HepG2 (cell line): ENCODE results near the gene SYCP2L. TPM values are rescaled to one million over a fixed set of nuclear protein-coding genes. Genes with fewer than 3 reads are reported as not detected.
A peak's percentile ranks its signal among the peaks of the same experiment; 100 is the strongest.

Experiments used
- AGO1 ChIP-seq: fragments of 200-400 bp; formaldehyde crosslinking; IDR thresholded peaks from 2 replicates; pipeline ENCODE4 v1.6.1; 2017; ENCODE audit warnings: mild to moderate bottlenecking, low read depth, low read length, moderate library complexity; ENCODE audit not compliant: poor library complexity, severe bottlenecking
- BCL6 ChIP-seq: IDR thresholded peaks from 2 replicates; pipeline ENCODE4 v1.6.1; 2016; ENCODE audit warnings: missing genetic modification reagents, missing compliant biosample characterization
- BHLHE40 ChIP-seq: IDR thresholded peaks from 2 replicates; pipeline ENCODE4 v1.6.1; 2011; ENCODE audit warnings: low read length, improper control_type of control experiment
- CENPX ChIP-seq: sonication (generic); formaldehyde crosslinking; IDR thresholded peaks from 2 replicates; pipeline ENCODE4 v1.9.0; 2021; ENCODE audit warnings: mild to moderate bottlenecking, missing genetic modification reagents, moderate library complexity
- CHD2 ChIP-seq: IDR thresholded peaks from 2 replicates; pipeline ENCODE4 v1.6.1; 2011; ENCODE audit warnings: low read depth, low read length, improper control_type of control experiment
- CSRNP2 ChIP-seq: sonication (generic); formaldehyde crosslinking; conservative IDR thresholded peaks from 2 replicates; pipeline ENCODE4 v1.8.0; 2022; ENCODE audit warnings: low read depth, missing genetic modification reagents
- DMAP1 ChIP-seq: IDR thresholded peaks from 2 replicates; pipeline ENCODE4 v1.6.1; 2016
- EEA1 ChIP-seq: sonication (generic); formaldehyde crosslinking; IDR thresholded peaks from 2 replicates; pipeline ENCODE4 v1.5.1; 2020; ENCODE audit warnings: mild to moderate bottlenecking, missing genetic modification reagents, borderline replicate concordance
- ELK4 ChIP-seq: sonication (generic); formaldehyde crosslinking; IDR thresholded peaks from 2 replicates; pipeline ENCODE4 v1.9.0; 2021; ENCODE audit warnings: missing genetic modification reagents, borderline replicate concordance
- GPN1 ChIP-seq: sonication (generic); formaldehyde crosslinking; IDR thresholded peaks from 2 replicates; pipeline ENCODE4 v1.5.1; 2020; ENCODE audit warnings: missing genetic modification reagents, borderline replicate concordance
- ISX ChIP-seq: sonication (generic); formaldehyde crosslinking; conservative IDR thresholded peaks from 2 replicates; pipeline ENCODE4 v1.5.0; 2020; ENCODE audit warnings: missing genetic modification reagents
- KAT7 ChIP-seq: IDR thresholded peaks from 2 replicates; pipeline ENCODE4 v1.6.1; 2018; ENCODE audit warnings: borderline replicate concordance, missing compliant biosample characterization
- MEF2D ChIP-seq: sonication (generic); formaldehyde crosslinking; IDR thresholded peaks from 2 replicates; pipeline ENCODE4 v1.5.1; 2020; ENCODE audit warnings: mild to moderate bottlenecking, missing genetic modification reagents
- MYPOP ChIP-seq: sonication (generic); formaldehyde crosslinking; IDR thresholded peaks from 2 replicates; pipeline ENCODE4 v1.8.1; 2023; ENCODE audit warnings: mild to moderate bottlenecking, moderate library complexity, missing genetic modification reagents
- NKX3-1 ChIP-seq: sonication (generic); formaldehyde crosslinking; IDR thresholded peaks from 2 replicates; pipeline ENCODE4 v1.5.0; 2020; ENCODE audit warnings: missing genetic modification reagents
- NR2F2 ChIP-seq: IDR thresholded peaks from 2 replicates; pipeline ENCODE4 v1.6.1; 2012; ENCODE audit warnings: low read depth, inconsistent platforms, borderline replicate concordance
- TBL1XR1 ChIP-seq: fragments of 150-350 bp; IDR thresholded peaks from 2 replicates; pipeline ENCODE4 v1.6.1; 2014; ENCODE audit warnings: borderline replicate concordance, low read length; ENCODE audit not compliant: partially characterized antibody
- TBX2 ChIP-seq: sonication (generic); formaldehyde crosslinking; IDR thresholded peaks from 2 replicates; pipeline ENCODE4 v1.5.0; 2020; ENCODE audit warnings: missing genetic modification reagents, mild to moderate bottlenecking, borderline replicate concordance
- TIGD3 ChIP-seq: sonication (generic); formaldehyde crosslinking; IDR thresholded peaks from 2 replicates; pipeline ENCODE4 v1.5.1; 2020; ENCODE audit warnings: mild to moderate bottlenecking, missing genetic modification reagents, borderline replicate concordance
- TMF1 ChIP-seq: sonication (generic); formaldehyde crosslinking; IDR thresholded peaks from 2 replicates; pipeline ENCODE4 v1.8.1; 2022; ENCODE audit warnings: low read depth, missing genetic modification reagents
- XRCC5 ChIP-seq: fragments of 200-400 bp; formaldehyde crosslinking; optimal IDR thresholded peaks from 2 replicates; pipeline ENCODE3; 2017; ENCODE audit warnings: mild to moderate bottlenecking, low read length
- ZFP91 ChIP-seq: sonication (generic); formaldehyde crosslinking; IDR thresholded peaks from 2 replicates; pipeline ENCODE4 v1.9.0; 2022; ENCODE audit warnings: missing genetic modification reagents, mild to moderate bottlenecking, borderline replicate concordance
- ZIK1 ChIP-seq: sonication (generic); formaldehyde crosslinking; IDR thresholded peaks from 2 replicates; pipeline ENCODE4 v1.5.0; 2020; ENCODE audit warnings: mild to moderate bottlenecking, low read depth, missing genetic modification reagents, borderline replicate concordance
- ZNF501 ChIP-seq: sonication (generic); formaldehyde crosslinking; IDR thresholded peaks from 2 replicates; pipeline ENCODE4 v1.5.1; 2020; ENCODE audit warnings: mild to moderate bottlenecking, moderate library complexity, missing genetic modification reagents
- ZNF616 ChIP-seq: sonication (generic); formaldehyde crosslinking; IDR thresholded peaks from 2 replicates; pipeline ENCODE4 v1.5.0; 2020; ENCODE audit warnings: low read depth, mild to moderate bottlenecking, missing genetic modification reagents
- polyA plus RNA-seq, 8 experiments: library from polyadenylated mRNA; depleted of rRNA in 3 of 8; stranded (reverse) in 7 of 8; unstranded in 1 of 8; fragments of >200 nt; fragmentation: Illumina TruSeq in 4 of 8; extraction: Trizol in 4 of 8; gene quantifications; 2 replicates each; pipeline versions ENCODE4 v1.2.1 to v1.2.3, GENCODE V29; 2011 to 2016; ENCODE audit warnings: low read depth in 4 of 8, missing spikeins in 1 of 8, mixed read lengths in 1 of 8; ENCODE audit not compliant: insufficient read depth in 1 of 8
- total RNA-seq, 5 experiments: library from RNA; depleted of rRNA; stranded (reverse); fragments of >200 nt; fragmentation: Illumina TruSeq; extraction: Trizol; gene quantifications; 2 replicates each; pipeline ENCODE4 v1.2.3, GENCODE V29; 2016; ENCODE audit warnings: low read depth in 1 of 5

Gene SYCP2L
- total and polyA plus RNA-seq, 2 of the 13 experiments (the other 11 are each of a cell fraction or from before 2014, with no cell fraction given), result 0.22 to 0.54 TPM

DNA sequence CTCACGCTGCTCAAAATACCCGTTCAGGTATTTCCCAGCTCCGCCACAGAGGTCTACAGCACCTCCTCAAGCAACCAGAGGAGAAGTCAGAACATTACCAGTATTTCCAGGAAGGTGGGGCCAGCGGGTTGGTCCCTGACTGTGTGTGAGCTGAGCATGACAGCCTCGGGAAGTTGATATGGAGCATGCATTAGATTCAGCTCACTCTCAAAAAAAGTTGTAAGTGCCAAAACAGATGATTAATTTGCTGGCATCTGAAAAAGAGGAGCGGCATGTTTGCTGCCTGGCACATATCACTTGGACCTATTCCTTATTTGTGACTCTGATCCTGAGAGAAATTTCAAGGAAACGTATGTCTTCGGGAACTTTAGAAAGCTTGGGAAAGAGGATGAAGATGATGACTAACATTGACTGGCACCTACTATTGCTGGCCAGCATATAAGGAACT, 125.0 kb downstream of the SYCP2L start (continued):
- no peak for TF ChIP-seq XRCC5
- no peak for TF ChIP-seq MYPOP
- TF ChIP-seq GPN1 (CRISPR knock-in tag), result no peak
- no peak for TF ChIP-seq BHLHE40
- TF ChIP-seq MEF2D (CRISPR knock-in tag), result no peak
- no peak for TF ChIP-seq ZNF616 (CRISPR knock-in tag)
- TF ChIP-seq DMAP1 (CRISPR knock-in tag), result 0 out of 2 replicates have a peak, but pooled peaks have one; percentile 32
- TF ChIP-seq ZFP91 (CRISPR knock-in tag), result no peak
- TF ChIP-seq NR2F2, result no peak
- TF ChIP-seq ELK4 (CRISPR knock-in tag), result no peak
- TF ChIP-seq CENPX (CRISPR knock-in tag), result no peak
- no peak for TF ChIP-seq TIGD3 (CRISPR knock-in tag)
- no peak for TF ChIP-seq TMF1 (CRISPR knock-in tag)
- TF ChIP-seq BCL6 (CRISPR knock-in tag), result no peak
- TF ChIP-seq TBL1XR1, result no peak
- TF ChIP-seq AGO1, result no peak
- 0 out of 2 replicates have a peak, but pooled peaks have one; percentile 41 for TF ChIP-seq KAT7 (CRISPR knock-in tag)
- peak; percentile 32; the same call in 1 of the 2 replicates for TF ChIP-seq ZNF501 (CRISPR knock-in tag)
- no peak for TF ChIP-seq TBX2 (CRISPR knock-in tag)
- no peak for TF ChIP-seq CSRNP2 (CRISPR knock-in tag)
- no peak for TF ChIP-seq NKX3-1 (CRISPR knock-in tag)
- no peak for TF ChIP-seq EEA1 (CRISPR knock-in tag)
- TF ChIP-seq CHD2, result no peak
- TF ChIP-seq ISX (CRISPR knock-in tag), result no peak
- TF ChIP-seq ZIK1 (CRISPR knock-in tag), result no peak
